Measurements from ENCODE around the gene ARNT2.

DNA sequence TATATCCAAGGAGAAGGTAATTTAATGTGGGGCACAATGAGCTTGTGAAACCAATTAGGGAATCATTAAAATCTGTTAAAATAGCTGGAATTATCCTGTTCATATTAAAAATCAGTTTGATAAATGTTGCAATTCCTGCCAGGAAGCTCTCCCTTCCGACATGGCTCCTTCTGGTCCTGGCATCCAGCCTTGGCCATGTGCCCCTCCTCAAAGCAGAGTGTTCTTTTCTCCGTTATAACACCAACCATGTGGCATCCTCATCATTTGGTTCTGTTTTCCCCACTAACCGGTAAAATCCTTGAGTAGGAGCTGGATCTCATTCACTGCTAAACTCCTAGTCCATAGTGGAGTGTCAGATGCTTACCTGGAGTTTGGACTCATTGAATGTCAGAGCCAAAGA, 127.2 kb downstream of the ARNT2 start:
- TF ChIP-seq, protein P1, sequence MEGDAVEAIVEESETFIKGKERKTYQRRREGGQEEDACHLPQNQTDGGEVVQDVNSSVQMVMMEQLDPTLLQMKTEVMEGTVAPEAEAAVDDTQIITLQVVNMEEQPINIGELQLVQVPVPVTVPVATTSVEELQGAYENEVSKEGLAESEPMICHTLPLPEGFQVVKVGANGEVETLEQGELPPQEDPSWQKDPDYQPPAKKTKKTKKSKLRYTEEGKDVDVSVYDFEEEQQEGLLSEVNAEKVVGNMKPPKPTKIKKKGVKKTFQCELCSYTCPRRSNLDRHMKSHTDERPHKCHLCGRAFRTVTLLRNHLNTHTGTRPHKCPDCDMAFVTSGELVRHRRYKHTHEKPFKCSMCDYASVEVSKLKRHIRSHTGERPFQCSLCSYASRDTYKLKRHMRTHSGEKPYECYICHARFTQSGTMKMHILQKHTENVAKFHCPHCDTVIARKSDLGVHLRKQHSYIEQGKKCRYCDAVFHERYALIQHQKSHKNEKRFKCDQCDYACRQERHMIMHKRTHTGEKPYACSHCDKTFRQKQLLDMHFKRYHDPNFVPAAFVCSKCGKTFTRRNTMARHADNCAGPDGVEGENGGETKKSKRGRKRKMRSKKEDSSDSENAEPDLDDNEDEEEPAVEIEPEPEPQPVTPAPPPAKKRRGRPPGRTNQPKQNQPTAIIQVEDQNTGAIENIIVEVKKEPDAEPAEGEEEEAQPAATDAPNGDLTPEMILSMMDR (CRISPR knock-in tag; IDR thresholded peaks at IDR 0.05): no peak
- TF ChIP-seq MYC (CRISPR knock-in tag; IDR thresholded peaks at IDR 0.05; ENCODE audit: borderline replicate concordance) (no peak), DNMT1 (CRISPR knock-in tag; IDR thresholded peaks at IDR 0.05) (no peak)
- TF ChIP-seq, protein P2, sequence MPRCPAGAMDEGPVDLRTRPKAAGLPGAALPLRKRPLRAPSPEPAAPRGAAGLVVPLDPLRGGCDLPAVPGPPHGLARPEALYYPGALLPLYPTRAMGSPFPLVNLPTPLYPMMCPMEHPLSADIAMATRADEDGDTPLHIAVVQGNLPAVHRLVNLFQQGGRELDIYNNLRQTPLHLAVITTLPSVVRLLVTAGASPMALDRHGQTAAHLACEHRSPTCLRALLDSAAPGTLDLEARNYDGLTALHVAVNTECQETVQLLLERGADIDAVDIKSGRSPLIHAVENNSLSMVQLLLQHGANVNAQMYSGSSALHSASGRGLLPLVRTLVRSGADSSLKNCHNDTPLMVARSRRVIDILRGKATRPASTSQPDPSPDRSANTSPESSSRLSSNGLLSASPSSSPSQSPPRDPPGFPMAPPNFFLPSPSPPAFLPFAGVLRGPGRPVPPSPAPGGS (CRISPR knock-in tag; IDR thresholded peaks at IDR 0.05): no peak
- TF ChIP-seq, protein P3, sequence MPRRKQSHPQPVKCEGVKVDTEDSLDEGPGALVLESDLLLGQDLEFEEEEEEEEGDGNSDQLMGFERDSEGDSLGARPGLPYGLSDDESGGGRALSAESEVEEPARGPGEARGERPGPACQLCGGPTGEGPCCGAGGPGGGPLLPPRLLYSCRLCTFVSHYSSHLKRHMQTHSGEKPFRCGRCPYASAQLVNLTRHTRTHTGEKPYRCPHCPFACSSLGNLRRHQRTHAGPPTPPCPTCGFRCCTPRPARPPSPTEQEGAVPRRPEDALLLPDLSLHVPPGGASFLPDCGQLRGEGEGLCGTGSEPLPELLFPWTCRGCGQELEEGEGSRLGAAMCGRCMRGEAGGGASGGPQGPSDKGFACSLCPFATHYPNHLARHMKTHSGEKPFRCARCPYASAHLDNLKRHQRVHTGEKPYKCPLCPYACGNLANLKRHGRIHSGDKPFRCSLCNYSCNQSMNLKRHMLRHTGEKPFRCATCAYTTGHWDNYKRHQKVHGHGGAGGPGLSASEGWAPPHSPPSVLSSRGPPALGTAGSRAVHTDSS (CRISPR knock-in tag; conservative IDR thresholded peaks at IDR 0.05): no peak

Measured in HepG2 (cell line).